Activated effector memory CD4-positive, alpha-beta T cell treated with Interleukin-2 at 50 U/mL for 16 hours (primary cell): ENCODE measurements around the gene ARID3A.

Source experiments
- DNase-seq: peaks from one replicate; pipeline ENCODE4 v3.0.0-alpha.2; 2020

ARID3A gene

GRCh38 chr19:913080-913748 is 12.6 kb upstream of the ARID3A start, which contains the start of gene R3HDM4:
R3HDM4 (minus strand) TSS chr19:913219; CDS start chr19:913157, 62 bp downstream.
- DNase-seq: peak; percentile 80

DNA sequence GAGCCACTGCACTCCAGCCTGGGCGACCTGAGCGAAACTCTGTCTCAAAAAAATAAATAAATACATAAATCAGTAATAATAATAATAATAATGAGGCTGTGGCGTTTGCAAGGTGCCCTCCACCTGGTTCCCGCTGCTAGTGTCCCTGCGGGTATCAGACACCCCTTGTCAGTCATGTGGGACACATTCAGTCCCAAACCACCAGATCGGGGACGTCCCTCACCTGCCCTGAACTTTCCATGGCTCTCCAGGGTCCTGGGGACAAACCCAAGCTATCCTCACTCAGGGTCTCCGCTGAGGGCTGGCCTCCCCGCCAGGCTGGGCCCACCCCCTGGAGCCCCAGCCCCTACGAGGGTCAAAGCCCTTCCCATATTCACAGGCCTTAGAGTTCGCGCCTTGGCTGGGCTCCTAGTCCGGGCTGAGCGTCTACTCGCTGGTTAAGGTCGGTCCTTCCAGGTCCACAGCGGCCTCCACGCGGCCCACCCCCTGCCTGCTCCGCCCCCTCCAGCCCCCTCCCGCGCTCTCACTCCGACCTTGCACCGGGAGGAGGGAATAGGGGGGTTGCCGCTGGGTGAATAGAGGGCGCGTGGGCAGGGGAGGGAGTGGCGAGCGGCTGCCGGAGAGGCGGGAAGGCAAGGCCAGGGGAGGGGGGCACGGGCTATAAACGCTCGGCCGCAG is 9.1 kb upstream of the ARID3A start:
- DNase-seq: no peak

- peak; percentile 36 for DNase-seq
Observed at GRCh38 chr19:917323-918151, 8.3 kb upstream of the ARID3A start, which contains the start of gene KISS1R. KISS1R (plus strand) TSS chr19:917333; CDS start chr19:917503, 170 bp downstream.

- DNase-seq: no peak
Observed at GRCh38 chr19:918152-918437, 7.7 kb upstream of the ARID3A start.

DNA sequence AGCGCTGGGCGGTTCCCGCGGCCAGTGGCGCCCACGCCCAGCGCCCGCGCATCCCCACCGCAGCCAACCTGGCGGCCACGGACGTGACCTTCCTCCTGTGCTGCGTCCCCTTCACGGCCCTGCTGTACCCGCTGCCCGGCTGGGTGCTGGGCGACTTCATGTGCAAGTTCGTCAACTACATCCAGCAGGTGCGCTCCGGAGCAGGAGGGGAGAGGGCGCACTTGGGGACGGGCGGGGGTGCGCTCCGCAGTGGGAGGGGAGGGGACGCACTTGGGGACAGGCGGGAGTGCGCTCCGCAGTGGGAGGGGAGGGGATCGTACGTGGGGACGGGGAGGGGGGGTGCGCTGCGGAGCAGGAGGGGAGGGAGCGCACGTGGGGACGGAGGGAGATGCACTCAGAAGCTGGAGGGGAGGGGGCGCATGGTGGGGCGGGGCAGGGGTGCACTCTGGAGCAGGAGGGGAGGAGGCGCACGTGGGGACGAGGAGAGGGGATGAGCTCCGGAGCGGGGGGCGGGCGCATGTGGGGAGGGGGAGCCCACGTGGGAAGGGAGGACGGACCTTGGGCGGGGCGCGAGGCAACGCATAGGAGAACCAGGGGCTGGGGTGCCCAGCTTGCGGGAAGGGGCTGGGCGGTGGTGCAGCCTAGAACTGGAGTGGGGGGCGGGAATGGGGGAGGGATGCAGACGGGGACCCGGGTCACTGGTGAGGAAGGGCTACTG is 7.2 kb upstream of the ARID3A start:
- DNase-seq: no peak

DNA sequence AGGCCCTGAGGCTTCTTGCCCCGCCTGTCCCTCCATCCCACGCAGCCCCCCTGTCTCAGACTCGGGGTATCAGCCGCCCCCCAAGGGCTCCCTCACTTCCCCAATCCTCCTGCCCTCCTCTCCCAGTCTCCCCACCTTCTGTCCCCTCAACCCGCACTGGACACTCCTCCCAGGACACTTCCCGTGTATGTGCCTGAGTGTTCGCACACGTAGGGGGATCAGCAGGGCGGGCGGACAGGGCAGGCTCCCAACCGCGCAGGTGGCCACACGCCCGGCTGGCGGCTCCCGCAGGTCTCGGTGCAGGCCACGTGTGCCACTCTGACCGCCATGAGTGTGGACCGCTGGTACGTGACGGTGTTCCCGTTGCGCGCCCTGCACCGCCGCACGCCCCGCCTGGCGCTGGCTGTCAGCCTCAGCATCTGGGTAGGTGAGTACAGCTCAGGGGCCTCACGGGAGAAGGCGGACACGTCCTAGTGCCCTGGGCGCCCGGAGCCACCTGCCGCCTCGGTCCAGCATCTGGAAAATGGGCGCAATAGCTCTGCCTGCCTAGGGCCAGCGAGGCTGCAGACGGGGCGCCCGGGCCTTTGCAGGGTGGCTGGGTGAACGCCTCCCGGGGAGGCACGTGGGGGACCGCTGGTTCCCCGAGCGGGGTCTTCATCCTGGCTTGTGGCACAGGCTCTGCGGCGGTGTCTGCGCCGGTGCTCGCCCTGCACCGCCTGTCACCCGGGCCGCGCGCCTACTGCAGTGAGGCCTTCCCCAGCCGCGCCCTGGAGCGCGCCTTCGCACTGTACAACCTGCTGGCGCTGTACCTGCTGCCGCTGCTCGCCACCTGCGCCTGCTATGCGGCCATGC is 6.4 kb upstream of the ARID3A start:
- DNase-seq: peak; percentile 39

- peak; percentile 67 for DNase-seq
Observed at GRCh38 chr19:920051-920864, 5.6 kb upstream of the ARID3A start.

GRCh38 chr19:924553-925086 is 1.2 kb upstream of the ARID3A start:
- no peak for DNase-seq

GRCh38 chr19:925087-925525 is 729 bp upstream of the ARID3A start:
- no peak for DNase-seq

DNA sequence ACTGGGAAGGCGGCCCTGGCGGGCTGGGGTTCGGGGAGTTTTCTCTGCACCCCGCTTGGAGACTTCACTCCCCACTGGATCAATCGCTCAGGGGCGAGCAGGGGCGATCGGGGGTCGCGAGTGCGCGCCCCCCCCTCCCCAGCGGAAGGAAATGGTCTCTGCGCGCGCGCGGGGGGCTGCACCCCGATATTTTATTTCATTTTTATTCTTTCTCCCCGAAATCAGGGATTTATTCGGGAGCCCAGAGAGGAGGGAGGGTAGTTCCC is 421 bp downstream of the ARID3A start:
- DNase-seq: no peak

- no peak for DNase-seq
Observed at GRCh38 chr19:926589-927350, 935 bp downstream of the ARID3A start.

DNA sequence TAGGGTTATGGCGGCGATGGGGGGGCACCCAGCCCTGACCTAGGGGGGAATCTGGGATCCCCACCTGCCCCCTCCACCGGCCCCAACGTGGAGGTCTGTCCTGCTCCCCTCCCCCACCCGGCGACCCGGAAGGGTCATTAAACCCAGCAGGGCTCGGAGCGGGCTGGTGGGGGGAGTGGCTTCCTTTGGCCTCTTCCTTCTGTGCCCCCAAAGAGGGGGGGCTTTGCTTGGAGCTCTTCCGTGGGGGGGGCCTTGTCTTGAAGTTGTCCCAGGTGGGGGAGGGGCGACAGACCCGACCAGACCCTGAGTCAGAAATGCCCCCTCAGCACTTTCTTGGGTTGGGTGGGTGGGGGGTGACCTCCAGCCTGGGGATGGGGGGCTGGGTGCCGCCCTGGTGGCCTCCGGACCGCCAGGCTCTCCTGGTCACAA is 1.5 kb downstream of the ARID3A start:
- no peak for DNase-seq

- no peak for DNase-seq
Observed at GRCh38 chr19:927780-928401, 2.1 kb downstream of the ARID3A start.

DNA sequence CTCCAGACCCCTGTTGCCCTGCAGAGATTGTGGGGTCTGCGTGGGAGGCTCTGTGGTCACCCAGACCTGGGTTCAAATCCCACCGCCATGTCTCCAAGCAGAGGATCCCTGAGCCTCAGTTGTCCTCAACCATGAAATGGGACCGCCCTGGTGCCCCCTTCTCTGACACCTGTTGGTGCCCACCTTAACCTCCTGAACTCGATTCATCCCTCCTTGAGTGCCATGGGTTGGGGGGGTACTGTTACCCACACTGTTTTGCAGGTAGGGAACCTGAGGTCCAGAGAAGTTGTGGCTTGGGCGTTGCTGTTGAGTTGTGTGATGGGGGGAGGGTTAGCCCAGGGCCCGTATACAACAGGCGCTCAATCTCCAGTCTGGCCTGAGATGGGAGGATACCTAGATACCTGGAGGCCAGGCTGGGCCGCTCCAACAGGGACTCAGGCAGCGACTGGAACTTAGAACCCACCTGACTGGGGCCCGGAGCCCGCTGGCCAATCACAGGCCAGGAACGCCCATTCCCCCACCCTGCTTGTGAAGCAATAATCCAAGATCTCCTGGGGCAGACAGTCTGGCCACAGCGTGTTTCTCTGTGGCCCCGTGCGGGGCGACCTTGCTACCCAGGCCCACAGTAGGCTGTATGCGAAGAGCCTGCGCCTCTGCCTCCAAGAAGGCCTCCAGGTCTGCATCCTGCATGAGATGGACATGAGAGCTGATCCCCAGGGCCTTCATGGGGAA is 2.8 kb downstream of the ARID3A start:
- no peak for DNase-seq

GRCh38 chr19:929203-929890 is 3.5 kb downstream of the ARID3A start:
- no peak for DNase-seq

- no peak for DNase-seq
Observed at GRCh38 chr19:929891-930258, 4.0 kb downstream of the ARID3A start.

- no peak for DNase-seq
Observed at GRCh38 chr19:931860-932647, 6.2 kb downstream of the ARID3A start.
